ENCODE results near the gene ANO10.
"Not testable (repeated sequence)": the region's sequence is repeated elsewhere in the genome, so short reads cannot be mapped to it uniquely, and the experiment has no call there.

Gene ANO10

GRCh38 chr3:43565661-43566341 lies 56.0 kb downstream of the ANO10 start:
- FAIRE-seq: not testable (repeated sequence)

DNA sequence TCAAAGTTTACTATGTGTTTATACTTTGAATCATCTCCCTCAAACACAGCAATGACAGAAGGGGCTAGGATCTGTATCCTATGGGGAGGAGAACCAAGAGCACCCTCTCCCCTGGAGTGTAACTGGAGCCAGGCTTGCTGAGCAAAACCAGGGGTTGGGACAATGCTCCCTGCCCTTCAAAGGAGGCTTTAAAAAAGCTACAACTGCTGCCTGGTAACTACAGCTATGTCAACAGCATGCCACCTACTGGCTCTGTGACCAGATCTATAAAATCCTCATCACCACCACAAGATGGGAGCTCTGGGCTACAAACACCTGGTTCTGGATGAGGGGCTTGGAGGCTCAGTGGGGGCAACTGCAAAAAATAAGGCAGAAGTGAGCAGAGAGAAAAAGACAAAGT lies 61.9 kb downstream of the ANO10 start:
- no peak for FAIRE-seq

DNA sequence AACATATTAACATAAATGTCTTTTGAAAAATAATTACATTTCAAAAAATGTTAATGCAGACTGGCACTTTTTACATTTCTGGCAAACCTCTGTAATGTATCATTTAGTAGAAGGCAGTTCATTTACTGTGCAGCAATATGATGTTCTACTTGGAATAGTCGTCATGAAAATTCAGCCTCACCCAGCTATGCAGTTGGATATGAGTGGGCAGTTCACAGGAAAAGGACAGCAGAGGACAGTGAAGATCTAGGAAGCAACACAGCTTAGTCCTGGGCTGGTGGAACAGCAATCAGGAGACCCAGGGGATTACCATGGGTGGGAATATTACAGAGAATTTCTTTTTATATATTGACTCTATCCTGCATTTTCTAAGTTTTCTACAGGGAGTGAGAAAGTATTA lies 63.6 kb downstream of the ANO10 start:
- FAIRE-seq: no peak

DNA sequence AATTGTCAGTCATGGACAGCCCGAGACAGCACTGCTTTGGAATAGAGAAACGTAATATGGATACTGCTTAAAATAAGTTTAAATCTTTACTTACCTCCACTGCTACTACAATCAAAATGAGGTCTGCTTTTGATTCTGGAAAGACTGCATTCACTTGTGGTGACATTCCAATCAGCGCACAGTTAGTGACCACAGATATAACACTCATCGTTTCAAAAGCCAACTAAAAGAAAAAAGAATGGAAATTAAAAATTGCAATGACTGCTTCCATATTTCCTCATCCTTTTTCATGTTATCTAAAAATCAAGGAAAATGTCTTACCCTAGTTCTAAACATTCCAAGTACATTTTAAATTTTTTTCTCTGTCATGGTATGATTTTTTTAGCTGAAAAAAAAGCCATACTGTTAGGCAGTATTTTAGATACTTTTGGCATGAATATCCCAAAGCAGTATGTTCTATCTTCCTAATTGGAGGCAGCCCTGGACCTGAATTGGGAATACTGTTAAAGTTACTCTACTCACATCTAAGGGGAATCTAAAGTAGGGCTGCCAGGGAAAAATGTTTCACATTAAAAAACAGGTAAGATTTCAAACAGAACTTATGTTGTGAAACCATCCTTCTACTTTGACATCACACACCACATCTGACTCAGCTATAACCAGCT lies 72.1 kb downstream of the ANO10 start:
- no peak for FAIRE-seq

DNA sequence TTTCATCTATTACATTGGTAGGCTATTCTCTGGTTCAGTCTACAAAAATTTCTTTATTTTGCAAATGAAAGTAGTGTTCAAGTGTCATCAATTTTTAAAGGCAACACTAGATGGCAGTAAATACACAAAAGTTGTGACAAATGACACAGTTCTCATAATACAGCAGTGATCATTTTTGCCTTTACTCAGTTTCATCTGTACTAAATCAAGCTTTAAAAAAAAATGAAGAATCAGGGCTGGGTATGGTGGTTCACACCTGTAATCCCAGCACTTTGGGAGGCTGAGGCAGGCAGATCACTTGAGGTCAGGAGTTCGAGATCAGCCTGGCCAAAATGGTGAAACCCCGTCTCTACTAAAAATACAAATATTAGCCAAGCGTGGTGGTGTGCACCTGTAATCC lies 77.5 kb downstream of the ANO10 start:
- peak; percentile 92 for FAIRE-seq

DNA sequence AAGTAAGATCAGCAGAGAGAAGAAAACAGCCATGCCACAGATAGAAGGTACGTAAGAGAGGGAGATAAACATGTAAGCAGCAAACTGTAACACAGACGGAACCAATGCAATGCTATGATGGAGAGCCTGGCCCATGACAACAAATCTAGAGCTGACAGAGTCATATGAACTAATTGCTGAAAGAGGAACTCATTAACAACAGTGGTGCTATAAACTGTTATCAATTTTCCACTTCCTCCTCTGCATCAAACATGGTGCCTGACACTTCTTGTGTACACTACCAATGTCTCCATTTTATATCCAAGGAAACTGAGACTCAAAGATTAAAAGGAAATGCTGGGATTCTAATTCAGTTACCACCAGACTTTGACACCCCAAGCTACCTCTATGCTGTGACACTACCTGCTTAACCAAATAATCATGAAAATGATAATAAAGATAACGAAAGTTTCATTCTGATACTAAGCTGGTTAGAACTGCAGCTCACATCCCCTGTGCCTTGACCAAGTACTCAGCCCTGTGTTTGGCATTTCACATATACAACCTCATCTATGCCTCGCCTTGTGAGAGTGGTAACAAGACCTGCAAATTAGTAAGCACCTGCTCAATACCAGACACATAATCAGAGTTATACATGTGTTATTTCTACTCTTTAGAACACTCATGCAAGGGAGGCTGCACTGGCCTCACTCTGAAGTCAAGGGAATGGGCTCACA lies 79.3 kb downstream of the ANO10 start:
- no peak for FAIRE-seq

GRCh38 chr3:43540624-43541023 lies 81.2 kb downstream of the ANO10 start:
- no peak for FAIRE-seq

GRCh38 chr3:43539321-43539720 lies 82.5 kb downstream of the ANO10 start:
- FAIRE-seq: no peak

DNA sequence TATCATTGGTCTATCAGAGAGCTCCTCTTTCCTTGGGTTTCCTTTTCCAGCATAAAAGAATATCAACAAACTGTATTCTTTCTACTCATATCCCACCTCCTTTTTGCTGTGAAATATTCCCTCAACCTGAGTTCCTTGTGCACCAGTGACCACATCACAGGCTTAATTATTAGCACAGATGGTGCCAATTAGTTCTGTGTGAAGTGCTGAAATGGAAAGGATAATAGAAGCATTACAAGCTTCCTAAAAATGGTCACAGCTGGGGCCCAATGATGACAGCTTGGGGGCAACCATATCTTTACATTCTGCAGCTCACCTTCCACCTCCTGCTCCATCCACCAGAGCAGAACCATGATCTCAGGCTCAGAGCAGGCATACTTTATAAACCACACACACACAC lies 84.6 kb downstream of the ANO10 start:
- FAIRE-seq: no peak

- FAIRE-seq: no peak
Observed at GRCh38 chr3:43534675-43535074, 87.1 kb downstream of the ANO10 start.

DNA sequence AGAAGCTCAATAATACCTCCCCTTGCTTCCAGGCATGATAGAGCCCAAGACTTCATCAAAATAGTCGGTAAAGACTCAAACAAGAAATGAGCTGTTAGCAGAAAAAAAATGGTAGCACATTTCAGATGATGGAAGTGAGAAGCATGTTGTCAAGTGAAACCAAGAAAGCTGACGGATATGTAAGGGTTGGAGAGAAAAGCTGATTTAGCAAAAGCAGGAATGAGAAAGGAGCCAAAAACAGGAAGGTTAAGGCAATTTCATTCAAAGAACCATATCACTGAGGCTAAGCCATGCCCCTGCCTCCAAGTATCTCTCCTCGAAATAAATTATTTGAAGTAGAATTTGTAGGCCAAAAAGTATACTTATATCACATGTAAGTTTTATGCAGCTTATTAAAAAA lies 88.8 kb downstream of the ANO10 start:
- FAIRE-seq: no peak

DNA sequence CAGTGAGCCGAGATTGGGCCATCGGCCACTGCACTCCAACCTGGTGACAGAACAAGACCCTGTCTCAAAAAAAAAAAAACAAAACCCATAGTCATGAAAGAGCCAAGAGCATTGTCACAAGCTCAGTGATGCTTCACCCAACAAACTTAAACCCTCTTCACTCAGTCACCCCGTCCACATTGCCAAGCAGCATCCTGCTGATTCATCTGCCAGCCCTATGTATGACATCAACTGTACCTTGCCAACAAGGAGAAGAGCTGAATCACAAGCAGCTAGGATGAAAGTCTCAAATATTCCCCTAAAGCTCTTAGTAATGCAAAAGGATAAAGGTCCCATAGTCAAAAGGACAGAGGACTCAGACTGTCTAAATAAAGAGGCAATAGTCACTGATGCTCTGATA lies 90.0 kb downstream of the ANO10 start:
- FAIRE-seq: no peak

DNA sequence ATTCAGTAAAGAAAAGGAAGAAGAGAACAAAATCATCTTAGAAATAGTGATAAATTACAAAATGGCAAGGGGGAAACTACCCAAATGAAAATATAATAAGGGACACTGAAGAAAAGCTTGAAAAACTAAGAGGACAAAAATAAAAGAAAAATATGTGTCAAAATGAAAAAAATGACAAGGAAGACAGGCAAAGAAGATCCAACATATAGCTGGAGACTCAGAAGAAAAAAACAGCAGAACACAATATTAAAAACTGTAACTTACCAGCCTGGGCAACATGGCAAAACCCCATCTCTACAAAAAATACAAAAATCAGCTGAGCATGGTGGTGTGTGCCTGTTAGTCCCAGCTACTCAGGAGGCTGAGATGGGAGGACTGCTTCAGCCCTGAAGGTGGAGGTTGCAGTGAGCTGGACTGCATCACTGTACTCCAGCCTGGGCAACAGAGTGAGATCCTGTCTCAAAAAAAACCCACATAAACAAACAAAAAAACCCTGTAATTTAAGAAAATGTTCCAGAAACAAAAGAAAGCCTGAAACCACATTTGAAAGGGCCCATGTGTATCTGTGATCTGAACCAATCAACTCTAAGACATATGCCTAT lies 93.2 kb downstream of the ANO10 start:
- no peak for FAIRE-seq

GRCh38 chr3:43526956-43527355 lies 94.9 kb downstream of the ANO10 start:
- no peak for FAIRE-seq

DNA sequence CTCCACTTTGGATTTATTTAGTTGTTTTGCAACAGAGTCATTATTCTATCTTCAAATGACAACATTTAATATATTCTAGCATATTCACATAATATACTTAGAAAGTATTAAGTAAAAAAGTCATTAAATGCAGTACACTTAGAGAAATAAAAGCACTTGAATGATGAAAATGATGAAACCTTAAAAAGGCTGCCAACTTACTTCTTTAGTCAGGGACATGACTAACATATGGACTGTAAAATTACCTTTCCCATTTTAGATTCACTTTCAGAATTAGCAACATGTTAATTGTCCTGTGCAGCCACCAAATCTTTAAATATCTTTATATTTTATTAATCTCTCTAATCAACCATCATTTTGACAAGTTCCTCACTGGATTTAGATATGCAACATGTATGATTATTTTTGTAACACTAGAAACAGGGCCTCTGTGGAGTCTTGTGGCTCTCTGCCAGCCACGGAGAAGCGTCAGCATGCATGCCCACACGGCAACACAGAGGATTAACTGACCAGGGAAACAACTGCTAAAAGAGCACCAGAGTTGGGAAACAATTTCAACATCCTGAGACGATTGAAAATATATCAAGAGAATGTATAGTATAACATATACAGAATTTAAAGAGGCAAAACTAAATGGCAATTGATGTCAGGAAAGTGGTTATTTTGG lies 95.7 kb downstream of the ANO10 start:
- no peak for FAIRE-seq

- FAIRE-seq: no peak
Observed at GRCh38 chr3:43525386-43525785, 96.4 kb downstream of the ANO10 start.

DNA sequence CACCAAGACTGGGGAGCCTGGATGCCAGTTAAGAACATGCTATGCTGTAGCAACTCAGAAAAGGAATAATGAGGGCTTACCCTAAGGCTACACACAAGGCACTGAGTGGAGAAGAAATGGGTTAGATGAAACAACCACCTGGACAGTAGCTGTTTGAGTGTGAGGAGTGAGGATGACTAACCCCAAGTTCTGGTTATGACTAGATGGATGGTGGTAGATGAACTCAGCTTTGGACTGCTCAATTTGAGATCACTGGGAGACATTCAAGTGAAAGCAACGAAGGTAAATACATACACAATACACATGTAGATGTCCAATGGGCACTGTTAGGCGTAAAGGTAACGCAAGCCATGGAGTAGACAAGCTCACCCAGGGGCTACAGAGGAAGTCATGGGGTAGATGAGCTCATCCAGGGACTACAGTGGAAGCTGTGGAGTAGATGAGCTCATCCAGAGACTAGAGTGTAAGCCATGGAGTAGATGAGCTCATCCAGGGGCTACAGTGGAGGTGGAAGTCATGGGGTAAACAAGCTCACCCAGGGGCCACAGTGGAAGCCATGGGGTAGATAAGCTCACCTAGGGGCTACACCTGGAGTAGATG lies 98.3 kb downstream of the ANO10 start:
- FAIRE-seq: no peak

DNA sequence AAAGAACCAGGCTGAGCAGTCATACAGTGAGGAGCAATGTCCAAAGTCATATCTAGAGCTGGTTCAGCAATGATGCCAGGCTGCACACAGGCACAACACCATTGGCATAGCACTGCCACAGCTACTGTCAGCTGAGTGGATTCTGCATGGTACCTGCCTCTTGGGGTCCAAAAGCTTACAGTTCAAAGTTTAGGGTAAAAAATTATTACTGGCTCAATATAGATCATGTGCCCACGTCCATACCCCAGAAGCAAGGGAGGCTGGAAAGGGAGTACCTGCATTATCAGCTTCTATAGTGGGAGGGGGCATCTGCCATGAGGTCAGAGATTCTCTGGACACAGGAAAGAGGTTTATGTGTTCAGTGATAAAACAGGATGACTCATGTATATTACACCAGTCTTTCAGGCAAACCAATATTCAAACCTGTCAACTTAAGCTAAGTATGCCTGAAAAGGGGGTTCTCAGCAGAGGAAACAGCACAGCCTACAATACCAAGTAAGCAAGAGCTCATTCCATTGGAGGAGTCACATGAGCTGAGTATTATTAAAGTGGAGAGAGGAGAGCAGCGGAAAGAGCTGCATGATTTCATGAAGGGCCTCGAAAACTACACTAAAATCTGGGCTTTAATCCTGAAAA lies 99.0 kb downstream of the ANO10 start:
- no peak for FAIRE-seq

DNA sequence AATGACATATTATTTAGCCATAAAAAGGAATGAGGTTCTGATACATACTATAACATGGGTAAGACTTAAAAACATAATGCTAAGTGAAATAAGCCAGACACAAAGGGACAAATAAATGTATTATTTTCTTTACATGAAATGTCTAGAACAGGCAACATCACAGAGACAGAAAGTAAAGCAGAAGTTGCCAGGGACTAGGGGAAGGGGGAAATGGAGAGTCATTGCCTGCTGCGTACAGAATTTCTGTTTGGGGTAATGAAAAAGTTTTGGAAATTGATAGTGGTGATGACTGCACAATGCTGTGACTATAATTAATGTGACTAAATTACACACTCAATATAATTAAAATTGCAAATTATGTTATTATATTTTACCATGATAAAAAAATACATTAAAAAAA lies 99.9 kb downstream of the ANO10 start:
- no peak for FAIRE-seq

- FAIRE-seq: not testable (repeated sequence)
Observed at GRCh38 chr3:43518515-43518914, 103.3 kb downstream of the ANO10 start.

DNA sequence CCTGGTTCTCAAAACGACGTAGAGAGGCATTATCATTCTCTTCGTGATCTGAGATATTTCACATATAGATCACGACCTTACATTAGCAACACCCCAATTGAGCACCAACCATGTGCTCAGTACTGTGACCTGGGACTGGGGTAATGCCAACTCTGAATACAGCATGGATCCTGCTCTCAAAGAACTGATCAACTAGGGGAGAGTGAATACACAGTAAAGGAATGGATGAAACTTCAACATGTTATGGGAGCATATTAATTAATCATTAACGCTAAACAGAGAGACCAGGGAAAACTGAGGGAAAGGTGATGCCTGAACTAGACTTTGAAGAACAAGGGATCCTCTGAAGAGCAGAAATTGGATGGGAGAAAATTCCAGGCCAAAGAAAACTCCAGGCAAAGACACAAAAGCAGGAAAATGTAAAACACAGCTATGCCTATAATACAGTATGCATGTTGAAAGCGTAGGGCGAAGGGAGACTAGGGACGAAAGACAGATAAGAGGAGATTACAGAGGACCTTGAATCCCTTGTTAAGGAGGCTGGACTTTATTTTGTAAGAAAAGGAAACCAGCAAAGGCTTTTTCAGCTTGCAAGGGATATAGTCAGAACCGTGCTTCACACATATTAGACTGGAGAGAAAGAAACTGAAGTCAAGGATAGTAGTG lies 105.7 kb downstream of the ANO10 start:
- no peak for FAIRE-seq
